MM.1S (cell line): Measurements from ENCODE around the gene COPS9.

ENCODE experiments used
- DNase-seq: peaks from one replicate; pipeline ENCODE4 v3.0.0-alpha.2; 2015
- H2AFZ ChIP-seq: fragments of 300-600 bp; sonication (generic); 2 replicates; pipeline ENCODE4 v1.6.0; 2016; ENCODE audit warnings: antibody characterized with exemption, low read length
- H3F3A ChIP-seq: fragments of 300-600 bp; sonication (generic); 2 replicates; pipeline ENCODE4 v1.6.1; 2016; ENCODE audit warnings: mild to moderate bottlenecking, antibody characterized with exemption, low read length, moderate library complexity, mixed read lengths; ENCODE audit not compliant: insufficient read depth
- H3K27ac ChIP-seq: fragments of 300-600 bp; sonication (generic); 2 replicates; pipeline ENCODE4 v1.5.1; 2016; ENCODE audit warnings: mild to moderate bottlenecking, low read length
- H3K27me3 ChIP-seq: fragments of 300-600 bp; sonication (generic); replicated peaks from 2 replicates; pipeline ENCODE4 v1.6.0; 2016; ENCODE audit warnings: low read length; ENCODE audit not compliant: insufficient read depth
- H3K36me3 ChIP-seq: fragments of 300-600 bp; sonication (generic); replicated peaks from 2 replicates; pipeline ENCODE4 v1.6.1; 2016; ENCODE audit warnings: mild to moderate bottlenecking, low read length, mixed read lengths; ENCODE audit not compliant: insufficient read depth
- H3K4me1 ChIP-seq: fragments of 300-600 bp; sonication (generic); 2 replicates; pipeline ENCODE4 v1.6.1; 2016; ENCODE audit warnings: low read length, mixed read lengths
- H3K4me2 ChIP-seq: fragments of 300-600 bp; sonication (generic); 2 replicates; pipeline ENCODE4 v1.6.0; 2016; ENCODE audit warnings: low read depth, low read length
- H3K4me3 ChIP-seq: fragments of 300-600 bp; sonication (generic); 2 replicates; pipeline ENCODE4 v1.5.1; 2016; ENCODE audit warnings: low read length, mixed read lengths
- H3K79me2 ChIP-seq: fragments of 300-600 bp; sonication (generic); 2 replicates; pipeline ENCODE4 v1.6.1; 2016; ENCODE audit warnings: mixed run types, low read length, mixed read lengths
- H3K9ac ChIP-seq: fragments of 300-600 bp; sonication (generic); 2 replicates; pipeline ENCODE4 v1.6.1; 2016; ENCODE audit warnings: low read length, mixed read lengths
- H3K9me2 ChIP-seq: fragments of 300-600 bp; sonication (generic); replicated peaks from 2 replicates; pipeline ENCODE4 v1.6.1; 2016; ENCODE audit warnings: mild to moderate bottlenecking, low read length, mixed read lengths; ENCODE audit not compliant: insufficient read depth
- H3K9me3 ChIP-seq: fragments of 300-600 bp; sonication (generic); replicated peaks from 2 replicates; pipeline ENCODE4 v1.6.1; 2016; ENCODE audit warnings: mild to moderate bottlenecking, low read length, mixed read lengths; ENCODE audit not compliant: insufficient read depth
- H4K20me1 ChIP-seq: fragments of 300-600 bp; sonication (generic); 2 replicates; pipeline ENCODE4 v1.6.1; 2016; ENCODE audit warnings: mild to moderate bottlenecking, low read length, moderate library complexity, mixed read lengths; ENCODE audit not compliant: insufficient read depth
- EZH2 ChIP-seq: fragments of 300-600 bp; sonication (generic); optimal IDR thresholded peaks from 2 replicates; pipeline ENCODE3; 2017; ENCODE audit warnings: low read depth, mild to moderate bottlenecking, antibody characterized with exemption, low read length, mixed read lengths
- EZH2phosphoT487 ChIP-seq: fragments of 300-600 bp; sonication (generic); IDR thresholded peaks from 2 replicates; pipeline ENCODE4 v1.6.1; 2018; ENCODE audit warnings: antibody characterized with exemption, low read length
- TF ChIP-seq, protein P1 (sequence below): fragments of 300-600 bp; sonication (generic); IDR thresholded peaks from 2 replicates; pipeline ENCODE4 v1.5.1; 2016; ENCODE audit warnings: antibody characterized with exemption, low read length, mixed read lengths

COPS9 gene

DNA sequence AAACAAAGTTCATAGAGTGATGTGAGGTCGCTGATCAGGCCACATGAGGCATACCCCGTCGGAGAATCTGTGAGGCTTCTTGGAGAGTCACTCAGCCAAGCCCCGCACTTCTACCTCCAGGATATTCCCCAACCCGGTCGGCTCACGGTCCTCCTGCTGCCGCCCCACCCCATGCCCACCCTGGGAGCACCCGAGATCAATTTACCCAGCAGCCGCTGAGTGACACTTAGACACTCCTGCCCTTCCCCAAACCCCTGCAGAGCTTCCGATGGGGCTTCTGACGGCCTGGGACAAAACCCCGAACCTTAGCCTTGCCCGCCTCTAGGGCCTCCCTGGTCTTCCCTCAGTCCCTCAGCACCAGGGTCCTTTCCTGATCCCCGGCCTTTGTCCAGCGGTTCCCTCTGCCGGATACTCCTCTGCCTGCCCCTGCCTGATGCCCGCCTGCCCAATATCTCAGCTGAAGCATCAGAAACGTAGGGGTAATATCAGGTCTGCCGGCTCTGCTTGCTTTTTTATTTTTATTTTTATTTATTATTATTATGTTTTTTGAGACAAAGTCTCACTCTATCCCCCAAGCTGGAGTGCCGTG, 23.2 kb upstream of the COPS9 start:
- no peak for DNase-seq
- H3K27me3 ChIP-seq: peaks cover 42% of the 10 kb centered on the region
- no peaks in the 10 kb centered on the region for H3K36me3 ChIP-seq
- H3K4me1 ChIP-seq: no peaks in the 10 kb centered on the region
- H3K4me3 ChIP-seq: no peak overlapping the region
- no peak overlapping the region for H3K27ac ChIP-seq
- TF ChIP-seq, protein P1, sequence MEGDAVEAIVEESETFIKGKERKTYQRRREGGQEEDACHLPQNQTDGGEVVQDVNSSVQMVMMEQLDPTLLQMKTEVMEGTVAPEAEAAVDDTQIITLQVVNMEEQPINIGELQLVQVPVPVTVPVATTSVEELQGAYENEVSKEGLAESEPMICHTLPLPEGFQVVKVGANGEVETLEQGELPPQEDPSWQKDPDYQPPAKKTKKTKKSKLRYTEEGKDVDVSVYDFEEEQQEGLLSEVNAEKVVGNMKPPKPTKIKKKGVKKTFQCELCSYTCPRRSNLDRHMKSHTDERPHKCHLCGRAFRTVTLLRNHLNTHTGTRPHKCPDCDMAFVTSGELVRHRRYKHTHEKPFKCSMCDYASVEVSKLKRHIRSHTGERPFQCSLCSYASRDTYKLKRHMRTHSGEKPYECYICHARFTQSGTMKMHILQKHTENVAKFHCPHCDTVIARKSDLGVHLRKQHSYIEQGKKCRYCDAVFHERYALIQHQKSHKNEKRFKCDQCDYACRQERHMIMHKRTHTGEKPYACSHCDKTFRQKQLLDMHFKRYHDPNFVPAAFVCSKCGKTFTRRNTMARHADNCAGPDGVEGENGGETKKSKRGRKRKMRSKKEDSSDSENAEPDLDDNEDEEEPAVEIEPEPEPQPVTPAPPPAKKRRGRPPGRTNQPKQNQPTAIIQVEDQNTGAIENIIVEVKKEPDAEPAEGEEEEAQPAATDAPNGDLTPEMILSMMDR: no peak
- no peak for TF ChIP-seq EZH2
- no peak for TF ChIP-seq EZH2phosphoT487
- H3K79me2 ChIP-seq: no peaks in the 10 kb centered on the region
- no peak overlapping the region for H3K4me2 ChIP-seq
- H3K9ac ChIP-seq: no peak overlapping the region
- no peaks in the 10 kb centered on the region for H3F3A ChIP-seq
- no peaks in the 10 kb centered on the region for H3K9me3 ChIP-seq
- no peak overlapping the region for H2AFZ ChIP-seq
- no peaks in the 10 kb centered on the region for H4K20me1 ChIP-seq
- H3K9me2 ChIP-seq: no peaks in the 10 kb centered on the region

- no peak overlapping the region for H2AFZ ChIP-seq
- no peaks in the 10 kb centered on the region for H3K4me1 ChIP-seq
- peaks cover 55% of the 10 kb centered on the region for H3K27me3 ChIP-seq
- H3F3A ChIP-seq: no peaks in the 10 kb centered on the region
- TF ChIP-seq EZH2: no peak
- no peak for TF ChIP-seq EZH2phosphoT487
- TF ChIP-seq, protein P1: no peak
- H3K27ac ChIP-seq: no peak overlapping the region
- no peak overlapping the region for H3K4me2 ChIP-seq
- no peak for DNase-seq
- no peaks in the 10 kb centered on the region for H3K9me3 ChIP-seq
- H3K9me2 ChIP-seq: no peaks in the 10 kb centered on the region
- no peak overlapping the region for H3K4me3 ChIP-seq
- no peaks in the 10 kb centered on the region for H4K20me1 ChIP-seq
- no peaks in the 10 kb centered on the region for H3K79me2 ChIP-seq
- no peak overlapping the region for H3K9ac ChIP-seq
- no peaks in the 10 kb centered on the region for H3K36me3 ChIP-seq
Measured at GRCh38 chr2:240157147-240157470, 21.0 kb upstream of the COPS9 start.

DNA sequence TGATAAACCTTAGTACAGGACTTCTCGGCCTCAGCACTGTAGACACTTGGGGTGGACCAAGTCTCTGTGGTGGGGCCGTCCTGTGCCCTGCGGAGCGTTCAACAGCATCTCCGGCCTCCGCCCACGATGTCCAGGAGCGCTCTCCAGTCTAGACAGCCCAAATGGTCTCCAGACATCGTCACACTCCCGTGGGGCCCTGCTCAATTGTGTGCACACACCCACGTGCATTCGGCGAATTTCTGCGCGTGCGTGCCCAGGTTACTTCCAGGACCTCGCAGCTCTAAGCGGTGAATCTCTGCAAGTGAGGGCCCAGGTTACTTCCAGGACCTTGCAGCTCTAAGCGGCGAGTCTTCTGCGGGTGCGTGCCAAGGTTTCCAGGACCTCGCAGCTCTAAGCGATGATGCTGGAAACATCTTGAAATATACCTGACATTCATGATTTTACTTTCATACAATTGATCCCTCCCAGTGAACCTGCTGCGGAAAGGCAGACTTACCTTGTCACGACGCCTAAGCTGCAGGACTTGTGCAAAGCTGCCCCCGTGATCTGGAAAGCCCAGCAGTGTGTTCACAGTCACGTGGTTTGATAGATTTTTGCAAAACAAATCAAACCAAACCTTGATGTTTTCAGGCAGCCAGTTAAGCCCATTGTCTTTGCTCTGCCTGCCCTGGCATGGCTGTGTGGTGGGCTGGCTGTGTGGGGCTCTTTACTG, 20.5 kb upstream of the COPS9 start:
- Histone ChIP-seq H3F3A (no peaks in the 10 kb centered on the region), H3K4me1 (no peaks in the 10 kb centered on the region), H3K36me3 (no peaks in the 10 kb centered on the region), H3K9me2 (no peaks in the 10 kb centered on the region), H3K4me2 (no peak overlapping the region), H3K9me3 (no peaks in the 10 kb centered on the region), H3K9ac (no peak overlapping the region), H3K27me3 (peaks cover 57% of the 10 kb centered on the region), H4K20me1 (no peaks in the 10 kb centered on the region), H2AFZ (no peak overlapping the region), H3K79me2 (no peaks in the 10 kb centered on the region), H3K4me3 (no peak overlapping the region), H3K27ac (no peak overlapping the region)
- DNase-seq: no peak
- TF ChIP-seq EZH2: no peak
- TF ChIP-seq, protein P1: no peak
- TF ChIP-seq EZH2phosphoT487: no peak
